Epithelial cell of prostate (primary cell): ENCODE results near the gene TCF4.

ENCODE experiments used
- DNase-seq: peaks from one replicate; pipeline ENCODE4 v3.0.0-alpha.2; 2011; ENCODE audit warnings: low read depth, low spot score
- H3K27ac ChIP-seq: fragments of 450-650 bp; 2 replicates; pipeline ENCODE4 v1.5.1; 2017; ENCODE audit warnings: mild to moderate bottlenecking

The TCF4 gene

DNA sequence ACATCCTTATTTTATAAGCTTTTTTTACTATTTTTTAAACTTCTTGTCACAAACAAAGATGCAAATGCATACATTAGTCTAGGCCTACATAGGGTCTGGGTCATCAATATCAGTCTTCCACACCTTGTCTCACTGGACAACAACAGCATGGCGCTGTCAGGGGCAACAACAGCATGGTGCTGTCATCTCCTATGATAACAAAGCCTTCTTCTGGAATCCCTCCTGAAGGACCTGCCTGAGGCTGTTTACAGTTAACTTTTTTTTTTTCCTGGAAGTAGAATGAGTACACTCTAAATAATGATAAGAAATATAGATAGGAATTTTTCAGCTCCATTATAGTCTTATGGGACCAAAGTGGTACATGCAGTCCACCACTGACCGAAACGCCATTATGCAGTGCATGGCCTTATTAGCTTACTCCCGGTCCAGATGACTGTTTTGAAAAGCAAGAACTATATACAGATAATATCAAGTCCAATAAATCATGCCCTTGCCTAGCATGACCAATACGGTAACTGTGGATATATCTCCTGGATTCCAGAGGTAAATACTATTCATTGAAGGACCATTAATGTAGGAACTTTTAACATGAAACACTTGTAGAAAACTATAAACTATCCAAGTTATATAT lies 38.4 kb downstream of the TCF4 start:
- no peak overlapping the region for H3K27ac ChIP-seq
- DNase-seq = no peak

DNA sequence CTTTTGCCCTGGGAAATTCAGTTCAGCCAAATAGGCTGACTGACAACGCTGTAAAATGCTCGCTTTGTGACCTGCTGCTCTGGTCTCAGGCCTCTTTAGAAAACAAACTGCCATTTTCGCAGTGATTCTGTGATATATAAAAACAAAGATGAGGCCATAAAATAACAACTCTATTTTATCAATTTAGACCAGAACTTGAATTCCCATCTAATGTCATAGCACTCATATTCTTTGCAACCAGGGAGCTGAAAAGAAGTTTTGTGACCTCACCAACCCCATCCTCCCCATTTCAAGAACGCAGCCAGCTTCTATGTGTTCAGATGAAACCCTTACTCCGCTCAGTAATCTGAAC lies 40.3 kb downstream of the TCF4 start:
- no peak overlapping the region for H3K27ac ChIP-seq

DNA sequence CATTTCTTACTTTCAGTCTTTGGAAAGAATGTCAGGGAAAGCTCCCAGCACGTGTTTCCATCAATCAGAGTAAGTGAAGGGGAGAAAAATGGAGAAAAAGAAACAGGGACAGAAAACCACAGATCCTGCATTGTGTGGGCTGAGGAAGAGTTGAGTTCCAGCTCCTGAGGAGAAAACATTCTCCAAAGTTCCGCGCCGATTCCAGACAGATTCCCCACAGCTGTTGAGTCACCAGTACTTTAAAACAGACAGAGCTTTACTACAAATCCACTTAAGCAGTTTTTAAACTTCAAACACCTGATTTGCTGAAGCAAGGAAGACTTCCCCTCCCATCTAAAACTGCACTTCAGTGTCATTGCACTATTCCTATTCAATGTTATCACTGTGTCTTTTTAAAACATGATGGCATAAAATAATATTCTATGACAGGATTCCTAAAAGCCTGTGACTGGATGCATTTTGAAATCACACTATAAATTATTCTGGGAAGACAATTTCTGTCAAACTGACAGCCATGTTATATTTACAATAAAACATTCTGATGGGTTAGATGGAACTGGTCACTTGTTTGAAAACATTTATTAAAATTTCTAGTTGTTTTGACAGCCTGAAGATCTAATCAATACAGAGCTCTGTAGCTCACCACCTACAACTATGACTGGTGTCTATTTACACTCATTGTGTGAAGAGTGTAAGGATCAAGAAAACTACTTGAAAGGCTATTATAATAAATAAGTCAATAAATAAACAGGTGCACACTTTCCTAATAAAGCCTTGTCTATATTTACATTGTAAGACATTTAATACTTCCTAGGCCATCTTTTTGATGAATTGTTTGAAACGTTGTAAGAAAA lies 40.9 kb downstream of the TCF4 start:
- H3K27ac ChIP-seq = no peak overlapping the region

More for the DNA sequence above, 40.3 kb downstream of the TCF4 start:
- DNase-seq = no peak

DNA sequence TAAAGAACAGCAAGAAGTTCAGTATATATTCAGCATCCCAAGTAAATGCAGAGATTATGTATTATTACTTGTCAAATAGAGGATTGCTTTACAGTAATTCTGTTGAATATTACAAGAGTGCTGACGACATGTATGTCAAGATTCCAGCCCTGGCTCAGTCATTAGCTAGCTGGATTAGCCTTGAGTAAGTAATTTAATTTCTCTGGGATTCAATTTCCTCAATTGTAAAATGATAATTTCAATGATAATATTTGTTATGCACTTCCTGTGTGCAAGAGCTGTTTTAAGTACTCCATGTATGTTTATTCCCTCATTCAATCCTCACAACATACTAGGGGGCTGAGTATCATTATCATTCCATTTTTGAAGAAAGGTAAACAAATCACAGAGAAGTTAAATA lies 44.0 kb downstream of the TCF4 start:
- no peak overlapping the region for H3K27ac ChIP-seq
- DNase-seq = no peak

More for the DNA sequence above, 40.9 kb downstream of the TCF4 start:
- DNase-seq = no peak

DNA sequence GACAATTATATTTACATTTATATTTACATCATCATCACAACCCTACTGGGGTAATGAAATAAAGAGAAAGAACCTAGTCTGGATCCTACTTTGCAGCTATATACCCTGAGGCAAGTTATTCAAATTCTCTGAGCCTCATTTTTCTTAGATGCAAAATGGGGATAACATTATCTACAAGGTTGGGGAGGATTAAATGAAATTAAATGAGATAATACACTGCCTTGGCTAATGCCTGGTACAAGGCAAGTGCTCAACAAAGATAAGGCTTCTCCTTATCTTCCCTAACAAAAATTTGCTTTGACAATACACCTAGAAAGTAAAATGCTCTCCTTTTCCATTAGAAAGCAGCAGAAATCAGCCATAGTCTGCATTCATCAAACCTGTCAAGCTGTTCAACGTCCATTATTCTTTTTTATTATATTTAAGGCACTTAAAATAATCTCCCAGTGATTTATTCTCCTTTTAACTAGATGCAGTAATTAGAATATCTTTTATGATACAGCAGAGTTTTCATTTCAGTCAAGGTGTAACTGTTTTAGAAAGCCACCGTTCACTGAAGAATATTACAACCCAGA lies 44.8 kb downstream of the TCF4 start:
- no peak overlapping the region for H3K27ac ChIP-seq
- DNase-seq = no peak

DNA sequence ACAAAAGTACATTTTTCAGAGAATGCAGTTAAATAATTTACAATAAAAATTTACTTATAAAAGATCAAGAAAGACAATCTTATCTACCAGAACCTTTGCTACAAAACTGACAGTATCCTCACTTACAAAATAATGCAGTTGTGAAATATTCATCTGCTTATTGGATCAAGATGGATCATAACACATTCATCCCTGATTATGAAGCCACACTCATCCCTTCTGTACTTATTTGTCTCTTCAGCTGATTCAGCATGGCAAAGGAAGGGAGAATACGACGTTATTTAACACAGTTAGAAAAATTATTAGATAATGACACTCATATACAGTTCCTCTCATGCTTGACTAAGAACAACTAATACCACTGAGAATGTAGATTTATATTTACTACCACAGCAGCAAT lies 46.4 kb downstream of the TCF4 start:
- no peak for DNase-seq
- no peak overlapping the region for H3K27ac ChIP-seq

DNA sequence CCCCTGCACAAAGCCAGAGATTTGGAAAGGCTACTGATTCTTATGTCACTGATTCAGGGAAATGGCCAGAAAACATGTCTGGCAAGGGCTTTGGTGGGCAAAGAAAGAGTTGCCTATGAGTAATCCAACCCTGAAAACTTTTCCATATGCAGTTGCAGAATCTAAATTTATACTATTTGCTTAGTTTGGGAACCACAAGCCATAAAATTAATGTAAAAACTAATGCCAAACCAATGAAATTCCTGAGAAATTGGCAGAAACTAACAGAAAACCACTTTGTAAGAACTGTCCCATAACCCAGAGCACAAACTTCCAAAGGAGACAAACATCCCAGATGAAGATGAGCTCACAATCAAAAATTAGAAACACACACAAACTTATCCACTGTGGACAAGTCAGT lies 48.8 kb downstream of the TCF4 start:
- H3K27ac ChIP-seq = no peak overlapping the region
- DNase-seq = no peak

DNA sequence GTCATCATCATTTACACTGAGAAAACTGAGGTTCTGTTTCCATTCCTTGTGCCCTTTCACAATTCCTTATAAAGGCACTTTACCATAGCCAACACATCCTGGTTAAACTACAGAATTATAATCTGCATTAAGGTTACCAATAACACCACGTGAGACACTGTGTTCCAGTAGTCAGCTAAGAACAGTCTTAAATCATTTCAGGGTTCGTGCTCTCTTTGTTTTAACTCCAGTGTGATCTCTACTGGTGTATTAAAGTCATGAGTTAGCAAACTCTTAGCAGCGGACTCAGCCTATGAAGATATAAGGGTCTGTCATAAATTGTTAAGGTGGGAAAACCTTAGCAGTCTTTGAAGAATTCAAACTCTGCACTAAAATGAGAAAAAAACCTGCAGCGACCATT lies 53.0 kb downstream of the TCF4 start:
- no peak for DNase-seq
- no peak overlapping the region for H3K27ac ChIP-seq

DNA sequence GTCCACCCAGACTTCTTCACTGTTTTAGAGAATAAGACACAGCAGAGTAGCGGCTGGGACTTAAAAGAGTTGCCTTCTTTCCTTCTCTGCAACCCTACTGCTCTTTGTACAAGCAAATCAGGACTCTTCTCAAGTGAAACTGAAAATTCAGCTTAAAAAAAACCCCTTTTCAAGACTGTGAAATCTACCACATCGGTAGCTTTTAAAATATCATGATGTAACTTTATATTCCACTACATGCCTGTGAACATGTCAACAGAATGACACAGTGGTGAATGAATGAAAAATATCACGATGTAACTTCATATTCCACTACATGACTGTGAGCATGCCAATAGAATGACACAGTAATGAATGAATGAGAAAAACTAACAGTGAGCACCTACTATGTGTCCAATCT lies 53.4 kb downstream of the TCF4 start:
- H3K27ac ChIP-seq = no peak overlapping the region
- DNase-seq = no peak

DNA sequence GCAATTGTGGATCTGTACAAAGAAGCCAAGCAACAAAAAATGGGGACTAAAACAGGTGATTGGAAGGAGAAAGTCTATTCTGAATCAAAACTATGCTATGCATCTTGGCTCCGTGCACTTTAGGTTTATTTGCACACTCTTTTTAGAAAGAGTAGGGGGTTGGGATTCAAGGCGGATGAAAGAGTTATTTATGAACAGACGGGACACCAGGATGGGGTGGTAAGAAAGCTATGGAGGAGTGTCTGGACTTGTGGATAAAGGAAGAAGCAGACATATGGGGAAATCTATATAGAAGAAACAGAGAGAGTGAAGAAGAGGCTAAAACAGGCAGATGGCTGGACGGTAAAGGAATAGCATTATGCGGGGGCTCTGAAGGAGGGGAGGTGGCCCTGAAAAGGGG lies 57.8 kb downstream of the TCF4 start:
- H3K27ac ChIP-seq = no peak overlapping the region
- no peak for DNase-seq

DNA sequence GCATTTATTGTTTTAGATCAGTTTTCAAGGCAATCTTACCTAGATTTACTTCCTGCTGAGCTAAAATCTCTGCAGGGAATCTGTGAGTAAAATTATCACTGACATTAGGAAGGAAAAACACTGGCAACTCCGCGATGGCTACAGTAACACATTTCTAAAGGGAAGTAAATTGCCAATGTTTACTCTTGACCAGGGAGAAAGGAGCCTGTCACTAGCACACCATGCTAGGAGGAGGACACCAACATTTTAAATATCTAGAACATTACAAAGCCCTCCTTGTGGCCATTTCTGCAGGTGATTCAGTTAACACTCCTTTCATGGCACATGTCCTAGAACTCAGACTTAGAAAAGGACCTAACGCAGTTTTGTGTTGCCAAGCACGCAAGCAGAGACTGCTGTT lies 58.4 kb downstream of the TCF4 start:
- no peak overlapping the region for H3K27ac ChIP-seq
- DNase-seq = no peak

DNA sequence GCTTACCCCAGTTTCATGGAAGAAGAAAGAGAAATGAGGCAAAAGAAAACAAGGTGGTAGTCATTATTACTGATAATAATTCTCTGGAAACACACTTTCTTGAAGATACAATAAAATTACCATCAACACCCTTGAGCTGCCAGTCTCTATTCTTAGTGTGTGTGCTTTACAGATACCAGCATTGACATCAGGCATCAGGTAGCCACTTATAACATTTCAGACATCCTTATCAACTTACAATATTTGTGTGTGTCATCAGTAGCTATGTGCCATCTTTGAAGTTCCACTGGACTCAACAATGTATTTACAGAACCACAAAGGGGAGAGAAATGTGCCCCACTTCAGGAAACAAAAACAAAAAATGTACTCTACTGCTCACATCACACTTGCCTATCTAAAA lies 62.1 kb downstream of the TCF4 start:
- H3K27ac ChIP-seq = no peak overlapping the region
- DNase-seq = no peak

DNA sequence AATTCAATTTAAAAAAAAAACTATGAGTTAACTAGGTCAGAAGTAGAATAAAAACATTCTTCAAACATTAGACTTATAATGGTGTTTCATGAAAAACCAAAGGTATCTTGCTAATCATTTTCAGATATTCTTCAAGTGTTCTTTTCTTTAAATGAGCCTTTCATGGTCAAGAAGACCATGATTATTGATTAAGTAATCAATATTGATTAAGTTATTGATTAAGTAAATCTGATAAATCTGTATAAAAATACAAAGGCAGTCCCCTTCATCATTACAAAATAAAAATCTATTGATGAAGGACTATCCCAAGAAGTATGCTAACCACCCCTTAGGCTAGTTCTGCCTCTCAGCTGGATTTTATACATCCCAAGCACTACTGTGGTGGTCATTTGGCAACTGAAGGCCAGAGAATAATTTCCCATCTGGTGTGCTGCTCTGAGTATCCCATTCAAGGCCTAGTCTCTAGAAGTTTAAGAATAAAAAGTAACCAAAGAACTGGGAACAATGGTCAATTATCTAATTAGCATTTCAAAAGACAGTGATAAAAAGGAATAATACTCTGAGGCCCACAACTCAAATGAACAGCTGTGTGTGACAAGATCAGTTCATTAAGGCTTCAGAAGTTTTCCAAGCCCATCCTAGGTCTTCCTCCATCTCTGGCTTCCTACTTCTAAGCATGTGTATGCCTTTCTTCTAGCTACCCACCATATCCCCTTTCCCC lies 63.5 kb downstream of the TCF4 start:
- no peak for DNase-seq
- H3K27ac ChIP-seq = no peak overlapping the region

DNA sequence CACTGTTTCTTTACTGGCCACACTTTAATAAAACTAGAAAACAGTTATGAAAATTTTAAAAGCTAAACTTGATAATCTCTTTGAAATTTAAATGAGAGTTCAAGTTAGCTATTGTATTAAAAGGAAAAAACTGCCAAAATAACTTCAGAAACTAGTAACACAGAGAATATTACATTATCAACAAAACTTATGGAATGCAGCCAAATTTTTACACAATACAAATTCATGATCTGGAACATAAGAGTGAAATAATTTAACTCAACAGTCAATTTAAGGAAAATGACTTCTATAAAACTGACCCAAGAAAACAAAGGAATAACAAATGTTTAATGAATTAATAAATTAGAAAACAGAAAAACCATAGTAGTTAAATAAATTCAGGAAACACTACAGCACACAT lies 65.0 kb downstream of the TCF4 start:
- H3K27ac ChIP-seq = no peak overlapping the region
- DNase-seq = no peak

DNA sequence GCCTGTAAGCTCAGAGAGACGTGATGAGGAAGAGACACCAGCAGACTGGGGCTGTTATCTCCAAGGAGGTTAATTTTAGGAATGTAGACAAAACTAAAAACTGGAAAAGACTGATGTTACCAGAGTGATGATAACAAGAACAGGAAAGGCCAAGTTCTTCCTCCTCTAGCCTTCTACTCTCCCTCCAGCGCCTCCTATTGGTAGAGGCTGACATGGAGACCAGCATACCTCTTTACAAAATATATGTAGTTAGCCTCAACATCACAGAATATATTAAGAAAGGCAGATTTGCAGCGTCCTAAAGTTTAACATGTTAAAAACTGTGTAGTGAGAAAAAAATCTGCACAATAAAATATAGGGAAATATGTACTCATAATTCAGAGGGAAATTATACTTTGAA lies 66.0 kb downstream of the TCF4 start:
- no peak overlapping the region for H3K27ac ChIP-seq
- no peak for DNase-seq

DNA sequence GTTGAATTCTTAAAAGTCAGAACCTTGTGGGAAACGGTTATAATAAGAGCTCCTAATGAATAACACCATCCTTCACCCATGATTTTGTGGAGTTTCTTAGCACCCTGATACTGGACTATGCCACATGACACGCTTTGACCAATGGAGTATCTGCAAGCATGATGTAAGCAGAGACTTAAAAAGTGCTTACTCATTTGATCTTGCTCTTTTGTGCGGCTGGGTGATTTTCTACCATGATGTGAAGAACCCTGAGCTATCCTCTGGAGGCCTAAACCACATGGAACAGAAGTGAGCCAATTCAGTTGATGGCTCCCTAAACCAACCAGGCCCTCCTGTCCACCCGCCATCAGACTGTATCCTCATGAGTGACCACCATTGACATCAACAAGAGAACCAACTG lies 70.9 kb downstream of the TCF4 start:
- no peak for DNase-seq

DNA sequence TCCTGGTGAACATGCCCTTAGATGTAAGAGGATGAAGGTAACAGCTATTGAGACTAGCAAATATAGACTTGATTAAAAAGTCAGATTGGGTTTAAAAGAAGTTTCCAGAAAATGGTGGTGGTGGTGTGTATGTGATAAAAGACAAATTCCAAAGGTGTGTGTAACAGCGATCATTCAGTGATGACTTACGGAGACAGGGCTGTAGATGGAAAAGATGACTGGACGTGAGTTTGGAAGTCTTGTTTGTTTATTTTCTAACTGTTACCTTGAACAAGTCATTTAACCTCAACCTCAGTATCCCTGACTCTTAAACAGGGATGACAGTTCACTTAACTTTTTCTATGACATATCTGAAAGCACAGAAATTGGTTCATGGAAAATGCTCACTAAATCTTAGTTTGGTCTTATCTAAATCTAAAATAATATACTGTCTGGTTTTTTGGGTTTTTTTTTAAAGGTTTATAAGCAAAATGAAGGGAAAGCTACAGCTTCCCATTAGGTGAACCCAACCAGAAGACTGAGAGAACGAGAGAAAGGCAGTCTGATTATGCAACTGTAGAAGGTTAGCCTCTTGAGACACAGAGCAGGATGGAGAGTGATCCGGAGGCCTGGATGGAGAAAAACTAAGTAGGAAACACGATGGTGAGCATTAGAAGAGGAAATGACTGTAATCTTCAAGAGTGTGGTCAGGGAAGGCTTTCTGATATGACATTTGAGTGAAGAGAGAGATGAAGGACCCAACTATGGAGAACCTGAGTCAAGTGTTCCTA lies 71.9 kb downstream of the TCF4 start:
- no peak for DNase-seq
- no peak overlapping the region for H3K27ac ChIP-seq

More for the DNA sequence above, 70.9 kb downstream of the TCF4 start:
- H3K27ac ChIP-seq = no peak overlapping the region

DNA sequence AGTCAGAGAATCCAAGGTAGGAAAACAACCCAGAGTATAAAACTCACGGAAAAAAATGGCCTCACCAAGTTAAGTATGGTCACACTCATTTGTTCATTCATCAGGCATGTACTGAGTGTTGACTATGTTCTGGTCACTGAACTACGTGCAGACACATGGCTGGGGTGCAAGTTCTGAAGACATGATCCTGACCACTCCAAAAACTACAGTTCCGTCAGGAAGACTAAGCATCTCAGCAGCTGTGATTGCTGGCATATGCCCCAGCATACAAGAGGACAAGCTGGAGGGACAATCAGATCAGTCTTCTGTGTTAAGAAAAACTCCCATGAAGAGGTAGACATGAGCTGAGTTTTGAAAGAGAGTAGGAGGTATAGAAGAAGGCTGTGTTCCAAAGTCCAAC lies 72.8 kb downstream of the TCF4 start:
- no peak for DNase-seq
- no peak overlapping the region for H3K27ac ChIP-seq

DNA sequence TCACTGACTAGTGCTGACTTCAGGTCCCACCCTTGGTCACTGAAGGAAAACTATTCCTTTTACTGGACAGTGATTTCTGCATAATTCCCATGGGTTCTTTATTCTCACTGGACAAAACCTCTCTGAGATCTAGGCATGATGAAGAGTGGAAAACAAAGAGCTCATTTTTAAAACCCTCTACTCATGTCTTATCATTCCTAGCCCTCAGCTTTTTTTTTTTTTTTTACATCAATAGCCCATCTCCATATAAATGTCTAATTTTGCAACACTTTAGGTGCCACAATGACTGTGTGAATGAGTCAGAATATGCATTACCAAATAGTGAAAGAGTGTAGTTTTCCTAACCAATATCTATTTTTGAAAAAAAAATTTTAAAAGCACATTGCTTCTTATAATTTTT lies 74.8 kb downstream of the TCF4 start:
- no peak for DNase-seq
- H3K27ac ChIP-seq = no peak overlapping the region

DNA sequence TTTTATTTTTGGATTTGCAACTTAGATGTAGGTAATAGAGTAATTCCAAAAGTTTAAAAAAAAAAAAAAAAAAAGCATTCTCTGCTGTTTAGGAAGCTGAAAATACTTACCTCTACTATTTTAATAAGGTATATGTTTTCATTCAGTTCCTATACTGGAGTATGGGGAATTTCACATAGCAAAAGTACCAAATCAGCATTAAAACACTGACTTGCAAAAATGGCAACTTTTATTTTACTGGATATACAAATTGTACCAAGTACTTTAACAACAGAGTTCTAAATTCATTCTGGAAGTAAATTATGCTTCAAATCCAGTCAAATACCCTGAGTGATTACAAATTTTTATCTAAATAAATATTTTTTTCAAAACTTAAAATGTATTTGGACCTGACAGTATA lies 76.7 kb downstream of the TCF4 start:
- DNase-seq = no peak
- H3K27ac ChIP-seq = peak overlapping the region; percentile 33
